ENCODE measurements around the gene AGPAT3.
A peak's percentile ranks its signal among the peaks of the same experiment; 100 is the strongest.

Gene AGPAT3

GRCh38 chr21:43974791-43975468, 109.9 kb downstream of the AGPAT3 start:
- DNase-seq (ENCODE audit: low read depth in 3 of 3) = no peak

- DNase-seq (ENCODE audit: low read depth in 3 of 3) = peak; percentile 71 to 72 (median 71)
Measured at GRCh38 chr21:43975469-43976098, 110.6 kb downstream of the AGPAT3 start.

GRCh38 chr21:43976661-43977060, 111.6 kb downstream of the AGPAT3 start:
- no peak for DNase-seq (ENCODE audit: low read depth in 3 of 3)

DNA sequence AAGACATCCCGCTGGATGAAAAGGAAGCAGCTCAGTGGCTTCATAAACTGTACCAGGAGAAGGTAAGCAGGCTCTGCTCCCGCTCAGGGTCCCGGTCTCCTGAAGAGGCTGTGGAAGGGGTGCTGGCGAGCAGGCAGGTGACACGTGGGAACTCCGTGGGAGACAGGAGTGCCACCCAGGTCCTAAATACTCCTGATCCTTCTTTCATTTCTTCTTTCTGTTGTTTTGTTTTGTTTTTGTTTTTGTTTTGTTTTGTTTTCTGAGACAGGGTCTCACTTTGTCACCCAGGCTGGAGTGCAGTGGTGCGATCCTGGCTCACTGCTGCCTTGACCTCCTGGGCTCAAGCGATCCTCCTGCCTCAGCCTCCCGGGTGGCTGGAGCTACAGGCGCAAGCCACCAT, 113.0 kb downstream of the AGPAT3 start:
- DNase-seq (ENCODE audit: low read depth in 3 of 3) = no peak

DNA sequence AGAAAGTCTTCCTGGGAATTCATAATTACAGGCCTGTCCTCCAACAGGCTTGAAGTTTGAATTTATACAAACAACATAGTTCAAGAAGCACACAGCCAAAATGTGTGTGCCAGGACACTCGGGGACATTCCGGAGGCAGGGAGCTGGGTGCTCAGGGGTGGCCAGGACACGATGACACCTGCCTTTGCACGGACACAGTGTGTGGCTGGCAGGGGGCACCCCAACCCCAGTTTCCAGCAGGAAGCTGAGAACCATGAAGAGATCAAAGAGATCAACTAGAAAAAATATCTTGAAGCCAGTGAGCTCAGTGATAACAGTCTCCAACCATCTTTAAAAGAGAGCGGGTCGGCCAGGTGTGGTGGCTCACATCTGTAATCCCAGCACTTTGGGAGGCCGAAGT, 114.6 kb downstream of the AGPAT3 start:
- DNase-seq (ENCODE audit: low read depth in 3 of 3) = no peak

- no peak for DNase-seq (ENCODE audit: low read depth in 3 of 3)
Measured at GRCh38 chr21:43981151-43981870, 116.3 kb downstream of the AGPAT3 start.

- no peak for DNase-seq (ENCODE audit: low read depth in 3 of 3)
Measured at GRCh38 chr21:43981871-43982210, 116.8 kb downstream of the AGPAT3 start.

GRCh38 chr21:43982489-43983078, 117.6 kb downstream of the AGPAT3 start:
- no peak for DNase-seq (ENCODE audit: low read depth in 3 of 3)

- DNase-seq (ENCODE audit: low read depth in 3 of 3) = no peak
Measured at GRCh38 chr21:43983390-43983789, 118.4 kb downstream of the AGPAT3 start.

DNA sequence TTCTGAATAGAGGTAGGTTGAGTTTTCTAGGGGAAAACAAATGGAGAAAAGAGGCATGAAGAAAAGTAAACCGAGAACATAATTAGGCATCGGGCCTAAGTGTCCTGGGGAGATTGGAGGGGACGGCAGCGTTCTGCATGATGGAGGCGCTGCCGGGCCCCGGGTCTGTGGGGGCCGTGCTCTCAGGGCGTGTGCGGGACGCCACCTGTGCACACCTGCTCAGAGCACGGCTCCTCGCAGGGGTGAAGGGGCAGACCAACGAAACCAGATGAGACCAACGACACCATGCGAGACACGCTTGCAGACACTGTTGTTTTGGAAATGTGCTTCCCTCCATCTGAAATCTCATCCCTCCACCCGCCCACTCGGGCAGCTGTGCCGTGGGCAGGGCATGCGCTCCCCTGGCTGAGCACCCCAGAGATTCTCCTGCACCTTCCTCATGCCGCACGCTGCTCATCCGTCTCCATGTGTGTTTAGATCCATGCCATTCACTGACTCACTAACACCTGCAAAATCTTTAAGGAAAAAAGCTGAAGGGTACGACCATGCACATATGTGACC, 118.9 kb downstream of the AGPAT3 start:
- DNase-seq (ENCODE audit: low read depth in 3 of 3) = no peak

DNA sequence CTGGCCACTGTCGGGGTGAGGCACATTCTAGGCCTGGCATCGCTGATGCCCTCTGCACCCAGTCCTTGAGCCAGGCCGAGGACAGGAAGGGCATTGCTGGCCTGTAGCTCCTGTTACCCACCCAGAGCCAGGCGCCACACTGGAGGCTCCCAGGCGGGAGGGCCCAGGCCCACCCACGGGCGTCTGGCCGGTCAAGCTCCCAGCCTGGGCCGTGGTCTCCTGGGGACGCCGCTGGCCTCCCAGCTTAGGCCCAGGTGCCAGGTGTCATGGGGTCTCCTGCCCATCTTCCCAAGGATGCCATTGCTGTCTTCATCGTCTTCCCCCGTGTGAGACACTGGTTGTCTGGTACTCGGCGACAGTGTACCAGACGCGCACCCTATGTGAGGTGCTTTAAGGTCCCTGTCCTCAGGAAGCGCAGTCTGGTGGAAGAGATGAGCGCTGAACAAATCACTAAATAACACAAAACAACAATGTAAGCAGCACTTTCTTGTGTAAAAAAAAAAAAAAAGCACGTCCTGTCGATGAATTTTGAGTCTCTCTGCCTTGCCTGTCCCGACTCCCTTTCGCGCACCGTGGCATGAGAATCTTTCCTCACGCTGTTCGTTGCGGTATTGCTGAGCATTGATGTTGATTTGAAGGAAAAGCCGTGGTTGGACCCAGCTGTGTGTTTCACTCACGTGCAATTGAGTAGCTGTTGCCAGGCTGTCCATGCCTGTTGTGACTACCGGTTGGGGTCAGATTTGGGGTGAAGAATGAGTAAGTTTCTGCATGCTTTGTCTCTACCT, 120.1 kb downstream of the AGPAT3 start:
- no peak for DNase-seq (ENCODE audit: low read depth in 3 of 3)

DNA sequence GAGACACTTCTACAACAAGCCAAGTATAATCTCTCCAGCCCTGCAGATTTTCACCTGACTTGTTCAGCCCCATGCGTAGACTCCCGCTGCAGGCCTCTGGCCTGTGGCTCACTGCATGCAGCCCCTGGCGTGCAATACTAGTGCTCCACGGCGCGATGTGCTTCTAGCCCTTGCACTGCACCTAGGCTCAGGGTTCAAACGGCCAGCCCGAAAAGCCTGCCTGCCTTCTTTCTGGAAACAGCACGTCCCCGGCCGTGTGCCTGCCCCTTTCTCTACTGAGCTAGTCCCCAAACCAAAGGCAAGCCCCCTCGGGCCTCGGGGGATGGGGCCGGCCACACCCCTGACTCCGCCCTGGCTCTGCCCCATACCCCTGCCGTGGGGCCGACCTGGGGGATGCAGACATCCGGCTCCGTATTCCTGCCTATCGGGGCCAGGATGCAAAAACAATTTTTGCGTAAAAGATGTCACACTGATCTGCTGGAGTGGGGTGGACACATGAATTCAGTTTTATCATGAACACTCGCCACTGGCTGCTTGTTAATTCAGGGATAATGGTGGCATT, 120.7 kb downstream of the AGPAT3 start:
- no peak for DNase-seq (ENCODE audit: low read depth in 3 of 3)

DNA sequence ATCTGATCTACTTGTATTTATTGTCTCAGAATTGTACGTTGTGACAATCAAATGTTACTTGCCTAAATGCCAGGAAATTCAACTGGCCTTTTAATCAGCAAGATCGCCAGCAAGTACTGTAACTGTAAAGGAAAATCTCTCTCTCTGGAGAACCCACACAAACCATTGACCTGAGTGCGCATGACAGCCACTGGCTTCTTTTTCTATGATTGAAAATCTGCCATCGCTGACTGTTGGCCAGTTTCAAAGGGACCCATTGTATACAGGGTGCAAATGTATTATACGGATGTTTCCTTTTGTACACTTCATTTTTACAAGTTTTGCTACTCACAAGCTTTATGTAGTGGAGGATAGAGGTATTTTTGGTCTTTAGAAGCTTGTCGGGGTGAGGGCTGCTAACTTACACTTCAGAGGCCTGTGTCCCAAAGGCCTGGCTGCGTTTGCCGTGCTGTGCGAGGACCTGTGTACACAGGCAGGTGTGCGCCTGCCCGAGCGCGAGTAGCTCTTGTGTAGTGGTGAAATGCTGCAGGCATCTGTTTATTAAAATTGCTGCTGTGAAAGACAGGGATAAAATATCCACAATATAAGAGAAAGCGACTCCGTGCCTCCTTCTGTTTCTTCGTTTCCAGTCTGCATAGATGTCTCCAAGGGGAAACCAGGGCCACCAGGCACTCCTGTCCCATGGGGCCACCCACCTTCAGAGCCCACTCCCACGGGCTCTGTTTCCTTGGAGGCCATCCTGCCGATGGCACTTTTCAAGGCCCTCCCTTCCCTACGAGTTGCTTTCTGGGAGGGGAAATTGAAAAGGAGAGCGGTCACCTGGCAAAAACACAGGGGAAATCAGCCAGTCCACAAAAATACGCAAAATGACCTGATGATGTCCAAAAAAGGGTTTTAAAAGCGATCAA, 121.8 kb downstream of the AGPAT3 start:
- DNase-seq (ENCODE audit: low read depth in 3 of 3) = no peak

GRCh38 chr21:43987509-43987908, 122.5 kb downstream of the AGPAT3 start:
- no peak for DNase-seq (ENCODE audit: low read depth in 3 of 3)

GRCh38 chr21:43988016-43988415, 123.0 kb downstream of the AGPAT3 start:
- DNase-seq (ENCODE audit: low read depth in 3 of 3) = no peak

DNA sequence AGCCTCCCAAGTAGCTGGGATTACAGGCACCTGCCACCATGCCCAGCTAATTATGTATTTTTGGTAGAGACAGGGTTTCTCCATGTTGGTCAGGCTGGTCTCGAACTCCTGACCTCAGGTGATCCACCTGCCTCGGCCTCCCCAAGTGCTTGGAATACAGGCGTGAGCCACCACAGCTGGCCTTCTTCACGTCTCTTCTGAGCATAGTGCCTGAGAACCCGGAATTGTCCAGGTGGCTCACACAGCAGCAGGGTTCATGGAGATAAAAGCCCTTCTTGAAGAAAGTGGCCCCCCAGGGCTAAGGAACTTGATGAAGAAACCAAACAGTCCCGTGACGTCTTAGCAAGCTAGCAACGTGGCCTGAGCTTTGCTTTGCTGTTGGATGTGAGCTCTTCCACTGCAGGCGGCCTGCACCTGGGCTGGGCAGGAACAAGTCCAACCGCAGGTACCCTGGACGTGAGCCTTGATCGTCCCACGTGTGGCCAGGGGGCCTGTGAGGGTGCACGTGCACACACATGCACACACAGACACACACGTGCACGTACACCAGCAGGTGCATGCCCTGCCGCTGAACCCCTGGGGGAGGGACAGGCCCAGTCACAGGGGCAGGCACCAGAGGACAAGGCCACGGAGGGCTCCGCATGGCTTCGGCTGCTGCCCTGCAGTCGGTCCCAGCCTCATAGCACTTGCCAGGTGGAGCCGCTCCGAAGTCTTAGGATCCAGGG, 123.6 kb downstream of the AGPAT3 start:
- no peak for DNase-seq (ENCODE audit: low read depth in 3 of 3)

GRCh38 chr21:43989401-43989800, 124.4 kb downstream of the AGPAT3 start:
- DNase-seq (ENCODE audit: low read depth in 3 of 3) = no peak

- no peak for DNase-seq (ENCODE audit: low read depth in 3 of 3)
Measured at GRCh38 chr21:43991447-43991991, 126.5 kb downstream of the AGPAT3 start.

DNA sequence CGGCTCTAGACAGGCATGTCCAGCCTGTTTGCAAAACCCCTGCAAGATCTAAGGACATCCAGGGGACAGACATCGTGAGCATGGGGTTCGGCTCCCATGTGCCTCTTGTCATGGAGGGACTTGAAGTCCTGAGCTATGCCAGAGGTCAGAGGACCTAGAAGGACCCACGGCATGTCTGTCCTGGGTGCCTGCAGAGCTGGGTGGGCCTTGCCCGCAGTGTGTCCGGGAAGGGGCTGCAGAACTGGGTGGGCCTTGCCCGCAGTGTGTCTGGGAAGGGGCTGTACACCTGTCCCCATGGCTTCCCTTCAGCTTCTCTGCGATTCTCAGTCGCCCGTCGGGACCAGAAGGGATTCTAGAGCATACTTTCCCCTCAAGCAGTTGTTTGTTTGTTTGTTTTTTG, 127.1 kb downstream of the AGPAT3 start:
- DNase-seq (ENCODE audit: low read depth in 3 of 3) = no peak
